GM11168 (cell line): ENCODE measurements around the gene EIF2B5.

ENCODE experiments used
- in situ Hi-C: fragments of 300-500 bp; cut with MboI; formaldehyde crosslinking; loops from one replicate; pipeline ENCODE4 v1.12.0; 2022; ENCODE audit warnings: low sequenced_read_pairs; ENCODE audit not compliant: unreplicated experiment

EIF2B5 gene

GRCh38 chr3:184188080-184188479, 52.9 kb downstream of the EIF2B5 start:
- in situ Hi-C loops: no loop called here

GRCh38 chr3:184189421-184189820, 54.3 kb downstream of the EIF2B5 start:
- in situ Hi-C loops: no loop called here

- in situ Hi-C loops: no loop called here
These were observed 57.7 kb downstream of the EIF2B5 start for GRCh38 chr3:184192889-184193288.

- in situ Hi-C loops: no loop called here
These were observed 58.9 kb downstream of the EIF2B5 start for GRCh38 chr3:184193991-184194539.
